NOMO-1 treated with DMSO at 0.1 percent for 48 hours (cell line): ENCODE data around the gene FOSL1.
"Not testable (repeated sequence)": the region's sequence is repeated elsewhere in the genome, so short reads cannot be mapped to it uniquely, and the experiment has no call there.

Experiments
- DNase-seq: peaks from one replicate; lab custom pipeline; 2025; ENCODE audit not compliant: unreplicated experiment; lab: John Stamatoyannopoulos, UW

FOSL1 gene

DNA sequence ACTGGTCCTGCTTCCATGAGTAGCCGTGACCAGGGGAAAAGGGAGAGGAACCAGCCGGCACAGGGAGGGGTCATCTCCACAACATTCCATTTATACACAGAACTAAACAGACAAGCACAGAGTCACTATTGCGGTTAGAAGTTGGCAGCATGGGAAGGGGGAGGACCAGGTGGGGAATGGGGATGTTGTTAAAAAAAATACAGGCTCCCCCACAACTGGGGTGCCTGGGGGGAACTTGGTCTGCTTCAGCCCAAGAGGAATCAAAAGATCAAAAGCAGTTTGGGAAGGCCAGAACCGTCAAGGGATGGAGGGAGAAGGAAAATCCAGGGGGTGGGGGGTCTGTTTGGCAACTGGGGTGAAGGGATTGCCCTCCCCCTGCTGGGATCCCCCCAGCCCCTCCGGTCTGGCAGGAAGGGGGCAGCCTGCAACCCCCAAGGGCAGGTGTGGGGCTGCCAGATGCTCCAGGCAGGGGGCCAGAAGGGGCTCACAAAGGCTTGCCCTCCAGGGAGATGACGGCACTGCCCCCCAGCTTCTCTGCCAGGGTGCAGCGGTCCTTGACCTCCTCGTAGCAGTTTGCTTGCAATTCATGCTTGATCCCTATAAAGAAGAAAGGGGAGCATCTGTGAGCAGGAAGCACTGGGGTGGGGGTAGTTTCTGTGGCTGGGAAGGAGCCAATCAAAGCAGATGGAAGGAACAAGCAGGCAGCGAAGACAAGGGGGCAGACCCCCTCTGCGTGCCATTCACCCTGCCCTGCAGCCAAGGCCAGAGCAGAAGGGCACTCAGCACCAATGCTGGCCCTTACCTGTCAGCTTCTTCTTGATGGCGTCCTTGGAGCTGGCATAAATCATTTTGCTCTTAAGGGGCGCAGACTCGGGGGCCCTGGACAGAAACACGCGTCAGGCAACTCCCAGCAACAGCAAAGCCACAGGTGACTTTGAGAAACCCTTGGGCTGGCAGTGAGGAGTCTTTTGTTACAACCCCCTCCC, 45.0 kb downstream of the FOSL1 start:
- no peak for DNase-seq

- DNase-seq = no peak
Observed at GRCh38 chr11:65854161-65854592, 46.0 kb downstream of the FOSL1 start.

DNA sequence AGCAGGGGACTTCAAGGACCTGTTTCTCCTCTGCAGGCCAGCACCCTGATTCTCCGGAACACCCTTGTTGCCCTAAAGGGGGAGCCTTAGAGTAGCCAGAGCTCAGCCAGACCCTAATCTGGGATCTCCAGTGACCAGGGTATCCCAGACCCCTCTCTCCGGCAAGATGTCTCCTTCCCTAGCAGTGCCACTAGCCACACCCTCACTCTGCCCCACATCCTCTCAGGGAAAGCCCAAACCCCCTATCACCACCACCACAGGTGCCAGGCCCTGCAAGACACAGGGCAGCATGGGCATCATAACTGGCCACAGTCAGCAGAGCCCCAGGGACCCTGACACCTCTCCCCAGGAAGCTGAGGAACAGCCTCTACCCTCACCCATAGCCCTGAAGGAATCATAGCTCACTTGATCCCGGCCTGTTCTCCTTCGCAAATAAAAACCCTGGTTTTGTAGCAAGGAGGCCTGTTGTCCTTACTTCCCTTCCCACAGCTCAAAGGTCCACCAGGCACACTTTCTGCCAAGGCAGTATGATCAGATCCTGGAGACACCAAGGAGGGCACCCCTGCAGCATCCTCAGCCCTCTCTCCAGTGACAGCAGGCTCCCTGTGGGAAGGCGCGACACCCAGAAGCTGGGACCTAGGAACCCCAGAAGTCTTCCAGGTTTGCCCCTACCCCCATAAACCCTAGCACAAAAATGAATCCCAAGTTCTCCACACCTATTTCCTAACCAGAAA, 46.8 kb downstream of the FOSL1 start:
- DNase-seq = no peak

- DNase-seq = no peak
Observed at GRCh38 chr11:65852508-65853245, 47.5 kb downstream of the FOSL1 start.

- no peak for DNase-seq
Observed at GRCh38 chr11:65851811-65852507, 48.2 kb downstream of the FOSL1 start.

- no peak for DNase-seq
Observed at GRCh38 chr11:65851083-65851579, 49.1 kb downstream of the FOSL1 start.

- DNase-seq = no peak
Observed at GRCh38 chr11:65850217-65851082, 49.7 kb downstream of the FOSL1 start.

GRCh38 chr11:65849771-65850216, 50.4 kb downstream of the FOSL1 start:
- no peak for DNase-seq

DNA sequence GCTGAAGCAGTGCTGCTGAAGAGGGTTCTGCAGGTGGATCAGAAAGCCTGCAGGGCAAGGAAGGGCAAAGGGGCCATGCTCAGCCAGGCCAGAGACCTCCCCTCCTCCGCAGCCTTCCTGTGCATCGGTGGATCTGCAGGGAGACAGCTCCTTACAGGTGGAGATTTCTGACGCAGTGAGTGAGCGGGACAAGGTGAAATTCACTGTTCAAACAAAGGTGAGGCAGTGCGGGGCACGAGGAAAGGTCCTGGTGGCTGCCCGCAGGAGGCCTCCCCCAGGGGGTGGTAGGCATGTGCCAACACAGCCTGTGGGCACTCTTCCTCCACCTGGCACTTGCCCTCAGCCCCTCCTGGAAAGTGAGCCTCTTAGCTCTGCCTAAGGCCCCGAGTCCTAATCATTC, 50.8 kb downstream of the FOSL1 start:
- no peak for DNase-seq

DNA sequence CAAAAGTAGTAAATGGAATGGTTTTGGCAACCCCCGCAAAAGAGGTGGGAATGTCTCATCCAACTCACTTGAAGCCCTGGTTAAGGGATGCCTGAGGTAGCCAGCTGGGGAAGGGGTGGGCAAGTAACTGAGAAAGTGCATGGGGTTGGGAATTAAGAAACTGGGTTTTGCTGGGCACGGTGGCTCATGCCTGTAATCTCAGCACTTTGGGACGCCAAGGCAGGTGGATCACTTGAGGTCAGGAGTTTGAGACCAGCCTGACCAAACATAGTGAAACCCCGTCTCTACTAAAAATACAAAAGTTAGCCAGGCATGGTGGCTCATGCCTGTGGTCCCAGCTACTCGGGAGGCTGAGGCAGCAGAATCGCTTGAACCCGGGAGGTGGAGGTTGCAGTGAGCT, 51.5 kb downstream of the FOSL1 start:
- DNase-seq = not testable (repeated sequence)

- no peak for DNase-seq
Observed at GRCh38 chr11:65847746-65848145, 52.4 kb downstream of the FOSL1 start.

DNA sequence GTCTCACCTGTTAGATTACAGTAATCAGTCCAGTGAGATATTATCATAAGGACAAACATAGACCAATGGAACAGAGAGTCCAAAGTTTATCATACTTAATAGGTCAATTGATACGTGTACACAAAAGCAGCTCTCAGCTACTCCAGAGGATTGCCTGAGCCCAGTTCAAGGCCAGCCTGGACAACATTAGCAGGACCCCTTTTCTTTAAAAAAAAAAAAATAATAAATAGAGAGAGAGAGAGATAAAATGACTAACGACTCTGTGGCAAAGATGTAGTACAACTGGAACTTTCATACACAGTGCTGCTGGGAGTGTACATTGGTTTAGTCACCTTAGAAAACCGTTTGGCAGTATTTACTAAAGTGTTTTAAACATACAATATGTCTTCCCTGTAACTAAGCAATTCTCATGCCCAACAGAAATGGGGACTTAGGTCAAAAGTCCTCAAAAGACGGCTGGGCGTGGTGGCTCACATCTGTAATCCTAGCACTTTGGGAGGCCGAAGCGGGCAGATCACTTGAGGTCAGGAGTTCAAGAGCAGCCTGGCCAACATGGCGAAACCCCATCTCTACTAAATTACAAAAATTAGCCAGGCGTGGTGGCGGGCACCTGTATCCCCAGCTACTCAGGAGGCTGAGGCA, 55.8 kb downstream of the FOSL1 start:
- no peak for DNase-seq

GRCh38 chr11:65843811-65844210, 56.4 kb downstream of the FOSL1 start:
- no peak for DNase-seq

GRCh38 chr11:65842144-65842543, 58.0 kb downstream of the FOSL1 start:
- no peak for DNase-seq
